ENCODE results near the gene DNTT. TPM values are rescaled to one million over a fixed set of nuclear protein-coding genes. Genes with fewer than 3 reads are reported as not detected.

The DNTT gene
- total and polyA plus RNA-seq, 9 of the 15 experiments (the other 6 are each of a cell fraction or from before 2014, with no cell fraction given), result not detected

GRCh38 chr10:96366508-96366907 lies 62.3 kb downstream of the DNTT start:
- in situ Hi-C loops (cut with MboI), result no loop called here
- no peak for DNase-seq (ENCODE audit: extremely low read depth in 1 of 4, low spot score in 3 of 4)
- Histone ChIP-seq H3K4me2 (ENCODE audit: insufficient read depth, low read length) (no peak overlapping the region), H3K9me3 (replicated peaks; ENCODE audit: control insufficient read depth, insufficient read depth, low read depth, low read length) (no peaks in the 10 kb centered on the region), H3K4me3 (no peak overlapping the region), H4K20me1 (replicated peaks; ENCODE audit: control insufficient read depth, insufficient read depth, low read length) (0 out of 2 replicates have a peak, but pooled peaks cover 5% of the 10 kb centered on the region), H2AFZ (ENCODE audit: low read depth, low read length) (no peak overlapping the region), H3K4me1 (replicated peaks in 1 of 2; ENCODE audit: control insufficient read depth in 2 of 2, insufficient read depth in 2 of 2, low read length in 2 of 2) (peaks cover 0 to 7% of the 10 kb centered on the region in 2 experiments; a peak in 2 of 5 replicates), H3K27me3 (ENCODE audit: control insufficient read depth in 2 of 2, insufficient read depth in 2 of 2, low read length in 2 of 2) (peaks cover 0 to 16% of the 10 kb centered on the region in 2 experiments; a peak in 2 of 5 replicates), H3K79me2 (ENCODE audit: control insufficient read depth, insufficient read depth, low read length) (no peaks in the 10 kb centered on the region), H3K9me1 (ENCODE audit: control insufficient read depth, insufficient read depth, low read length) (no peaks in the 10 kb centered on the region), H3K36me3 (ENCODE audit: control insufficient read depth, insufficient read depth, low read length) (no peaks in the 10 kb centered on the region), H3K9ac (ENCODE audit: insufficient read depth in 1 of 2, low read depth in 2 of 2, low read length in 2 of 2) (no peak overlapping the region), H3K27ac (ENCODE audit: extremely low read depth, low read depth, low read length) (no peak overlapping the region)
- no peak for ATAC-seq
- ChIA-PET CTCF (ENCODE audit: low intra/inter-chr PET ratio) (no interaction called here), POLR2A (no interaction called here)
- FAIRE-seq, result no peak
- 0% methylated on average over 3 of the region's 3 CpGs for WGBS (ENCODE audit: insufficient coverage, low coverage, missing lambda C conversion rate)
- intact Hi-C loops (cut with micrococcal nuclease), result no loop called here
- no TSS peak for BruUV-seq (replicated peaks)
- TF ChIP-seq OTX1 (CRISPR knock-in tag; IDR thresholded peaks at IDR 0.05), result no peak

- DNase-seq (ENCODE audit: extremely low read depth in 1 of 4, low spot score in 3 of 4), result no peak
- no peak overlapping the region for H2AFZ ChIP-seq (ENCODE audit: low read depth, low read length)
- WGBS (ENCODE audit: insufficient coverage, low coverage, missing lambda C conversion rate), result 0% methylated on average over 4 of the region's 4 CpGs
- H3K79me2 ChIP-seq (ENCODE audit: control insufficient read depth, insufficient read depth, low read length), result no peaks in the 10 kb centered on the region
- H3K9me1 ChIP-seq (ENCODE audit: control insufficient read depth, insufficient read depth, low read length), result no peaks in the 10 kb centered on the region
- peaks cover 0 to 16% of the 10 kb centered on the region in 2 experiments; a peak in 2 of 5 replicates for H3K27me3 ChIP-seq (ENCODE audit: control insufficient read depth in 2 of 2, insufficient read depth in 2 of 2, low read length in 2 of 2)
- BruUV-seq (replicated peaks), result no TSS peak
- in situ Hi-C loops (cut with MboI) (no loop called here), intact Hi-C loops (cut with micrococcal nuclease) (no loop called here)
- ATAC-seq, result no peak
- CTCF ChIA-PET (ENCODE audit: low intra/inter-chr PET ratio), result no interaction called here
- no peaks in the 10 kb centered on the region for H3K36me3 ChIP-seq (ENCODE audit: control insufficient read depth, insufficient read depth, low read length)
- 0 out of 2 replicates have a peak, but pooled peaks cover 5% of the 10 kb centered on the region for H4K20me1 ChIP-seq (replicated peaks; ENCODE audit: control insufficient read depth, insufficient read depth, low read length)
- H3K27ac ChIP-seq (ENCODE audit: extremely low read depth, low read depth, low read length), result no peak overlapping the region
- no peak overlapping the region for H3K4me3 ChIP-seq
- POLR2A ChIA-PET, result no interaction called here
- H3K4me2 ChIP-seq (ENCODE audit: insufficient read depth, low read length), result no peak overlapping the region
- FAIRE-seq, result no peak
- no peak overlapping the region for H3K9ac ChIP-seq (ENCODE audit: insufficient read depth in 1 of 2, low read depth in 2 of 2, low read length in 2 of 2)
- no peaks in the 10 kb centered on the region for H3K9me3 ChIP-seq (replicated peaks; ENCODE audit: control insufficient read depth, insufficient read depth, low read depth, low read length)
- H3K4me1 ChIP-seq (replicated peaks in 1 of 2; ENCODE audit: control insufficient read depth in 2 of 2, insufficient read depth in 2 of 2, low read length in 2 of 2), result peaks cover 0 to 7% of the 10 kb centered on the region in 2 experiments; a peak in 2 of 5 replicates
- no peak for TF ChIP-seq PURB (CRISPR knock-in tag; IDR thresholded peaks at IDR 0.05; ENCODE audit: low read depth)
- no peak for TF ChIP-seq HINFP (tag; conservative IDR thresholded peaks at IDR 0.05; ENCODE audit: low read depth)
- TF ChIP-seq CHCHD3 (CRISPR knock-in tag; IDR thresholded peaks at IDR 0.05), result no peak
- TF ChIP-seq ZNF184 (CRISPR knock-in tag; IDR thresholded peaks at IDR 0.05), result no peak
- no peak for TF ChIP-seq CBX5 (IDR thresholded peaks at IDR 0.05; ENCODE audit: borderline replicate concordance, low read depth)
- TF ChIP-seq ZNF212 (CRISPR knock-in tag; IDR thresholded peaks at IDR 0.05), result no peak
- TF ChIP-seq RBBP5 (IDR thresholded peaks at IDR 0.05; ENCODE audit: borderline replicate concordance, insufficient read depth, low read length, poor library complexity, severe bottlenecking), result no peak
- TF ChIP-seq THAP7 (CRISPR knock-in tag; IDR thresholded peaks at IDR 0.05), result no peak
- TF ChIP-seq ZBTB17 (CRISPR knock-in tag; IDR thresholded peaks at IDR 0.05), result no peak
- TF ChIP-seq PBX2 (CRISPR knock-in tag; IDR thresholded peaks at IDR 0.05; ENCODE audit: low read depth), result no peak
- TF ChIP-seq PBX2 (tag; conservative IDR thresholded peaks at IDR 0.05; ENCODE audit: low read depth), result no peak
Observed at GRCh38 chr10:96367470-96367869, 63.2 kb downstream of the DNTT start.

Data from K562 (cell line).